Esophagus muscularis mucosa (tissue), 4 donors: ENCODE data around the gene ULK1. TPM values are rescaled to one million over a fixed set of nuclear protein-coding genes. Genes with fewer than 3 reads are reported as not detected.

ENCODE experiments used
- DNase-seq: peaks from one replicate; pipeline ENCODE4 v3.0.0-alpha.2; 2017; ENCODE audit errors: extremely low spot score
- H3K27ac ChIP-seq, 4 donors: fragments of 200-600 bp; sonication (generic); replicated peaks in 1 of 4; 1 replicate in 3 of 4; 2 replicates in 1 of 4; pipeline ENCODE4 v1.5.1; 2016 to 2019; ENCODE audit warnings: mild to moderate bottlenecking in 1 of 4
- H3K27me3 ChIP-seq, 4 donors: fragments of 200-600 bp; sonication (generic); one replicate each; pipeline versions ENCODE4 v1.5.1 to v1.6.0; 2016 to 2019
- H3K36me3 ChIP-seq, 4 donors: fragments of 200-600 bp; sonication (generic); one replicate each; pipeline ENCODE4 v1.5.1; 2016 to 2019
- H3K4me1 ChIP-seq, 4 donors: fragments of 200-600 bp; sonication (generic); one replicate each; pipeline ENCODE4 v1.5.1; 2016 to 2019
- H3K4me3 ChIP-seq, 4 donors: fragments of 200-600 bp; sonication (generic); 1 replicate in 2 of 4; 2 replicates in 2 of 4; pipeline ENCODE4 v1.5.1; 2016 to 2019; ENCODE audit warnings: mild to moderate bottlenecking in 4 of 4, moderate library complexity in 1 of 4
- H3K9me3 ChIP-seq, 4 donors: fragments of 200-600 bp; sonication (generic); 1 replicate in 3 of 4; 2 replicates in 1 of 4; pipeline ENCODE4 v1.5.1; 2016 to 2019
- EP300 ChIP-seq: sonication (generic); formaldehyde crosslinking; IDR thresholded peaks from one replicate; pipeline ENCODE4 v1.6.1; 2017; ENCODE audit warnings: antibody characterized with exemption
- POLR2A ChIP-seq: fragments of 450-650 bp; IDR thresholded peaks from one replicate; pipeline ENCODE4 v1.6.1; 2017; ENCODE audit warnings: antibody characterized with exemption, moderate library complexity, mild to moderate bottlenecking, low read depth
- POLR2AphosphoS5 ChIP-seq, 2 donors: sonication (generic); formaldehyde crosslinking; IDR thresholded peaks; one replicate each; pipeline ENCODE4 v1.6.1; 2017; ENCODE audit warnings: antibody characterized with exemption in 2 of 2
- WGBS: methylation state at CpG from one replicate; pipeline ENCODE4 v1.1.5; 2018; 5-methylcytosine and 5-hydroxymethylcytosine counted together
- intact Hi-C: fragments of 100-400 bp; cut with DNase I; formaldehyde crosslinking; loops from one replicate; pipeline ENCODE4 v1.15.1; 2023
- total RNA-seq, 4 donors: library from RNA; depleted of rRNA; stranded (reverse); fragments of >200 nt; gene quantifications; one replicate each; pipeline versions ENCODE4 v1.1.0 to v1.2.1, GENCODE V29; 2016
- TF ChIP-seq, protein P1 (sequence below), 3 experiments: fragments of 200-600 bp in 2 of 3; fragments of 450-650 bp in 1 of 3; sonication (generic) in 2 of 3; IDR thresholded peaks; one replicate each; pipeline ENCODE4 v1.5.1; 2017 to 2019; ENCODE audit warnings: antibody characterized with exemption in 3 of 3, mild to moderate bottlenecking in 2 of 3, moderate library complexity in 1 of 3

ULK1 gene
- total RNA-seq, 4 donors from 2014 or later: 18.4 to 37.5 (median 26.9) TPM

DNA sequence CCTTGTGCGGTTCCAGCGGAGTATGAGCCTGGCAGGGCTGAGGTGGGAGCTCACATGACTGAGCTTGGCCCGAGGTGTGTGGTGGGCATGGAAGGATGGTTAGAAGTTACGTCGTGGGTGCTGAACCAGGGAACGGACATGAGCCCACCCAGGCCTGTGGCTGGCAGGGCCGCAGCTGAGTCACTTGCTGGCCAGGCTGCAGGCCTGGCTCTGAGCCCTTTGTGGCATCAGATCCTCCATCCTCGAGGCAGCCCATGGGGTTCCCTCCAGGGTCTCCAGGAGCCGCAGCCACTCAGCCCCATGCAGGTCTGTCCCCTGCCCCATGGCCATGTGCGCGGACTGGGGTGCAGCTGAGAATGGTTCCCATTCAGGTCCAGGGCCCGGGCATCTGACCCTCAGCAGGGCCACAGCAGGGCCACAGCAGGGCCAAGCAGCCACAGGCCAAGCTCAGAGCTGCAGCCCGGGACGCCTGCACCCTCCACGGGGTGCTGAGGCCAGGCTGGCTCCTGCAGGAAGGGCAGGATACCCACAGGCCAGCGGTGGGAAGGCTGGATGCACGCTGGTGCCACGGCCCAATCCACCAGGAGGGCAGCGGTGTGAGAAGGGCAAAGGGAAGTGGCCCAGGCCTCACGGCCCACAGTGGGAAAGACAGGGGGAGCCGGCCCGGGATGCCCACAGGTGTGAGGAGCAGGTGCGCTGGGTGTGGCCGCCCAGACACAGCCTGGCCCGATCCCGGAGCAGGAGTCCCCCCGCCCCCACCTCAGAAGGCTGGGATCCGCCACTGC, 26.3 kb upstream of the ULK1 start:
- intact Hi-C loops: no loop called here
- H3K4me1 ChIP-seq: no peaks in the 10 kb centered on the region
- peaks cover 0 to 5% (median 0%) of the 10 kb centered on the region in 4 donors for H3K27me3 ChIP-seq
- TF ChIP-seq POLR2A (no peak), POLR2AphosphoS5 (IDR thresholded peaks at IDR 0.05) (no peak), EP300 (no peak)
- TF ChIP-seq, protein P1, sequence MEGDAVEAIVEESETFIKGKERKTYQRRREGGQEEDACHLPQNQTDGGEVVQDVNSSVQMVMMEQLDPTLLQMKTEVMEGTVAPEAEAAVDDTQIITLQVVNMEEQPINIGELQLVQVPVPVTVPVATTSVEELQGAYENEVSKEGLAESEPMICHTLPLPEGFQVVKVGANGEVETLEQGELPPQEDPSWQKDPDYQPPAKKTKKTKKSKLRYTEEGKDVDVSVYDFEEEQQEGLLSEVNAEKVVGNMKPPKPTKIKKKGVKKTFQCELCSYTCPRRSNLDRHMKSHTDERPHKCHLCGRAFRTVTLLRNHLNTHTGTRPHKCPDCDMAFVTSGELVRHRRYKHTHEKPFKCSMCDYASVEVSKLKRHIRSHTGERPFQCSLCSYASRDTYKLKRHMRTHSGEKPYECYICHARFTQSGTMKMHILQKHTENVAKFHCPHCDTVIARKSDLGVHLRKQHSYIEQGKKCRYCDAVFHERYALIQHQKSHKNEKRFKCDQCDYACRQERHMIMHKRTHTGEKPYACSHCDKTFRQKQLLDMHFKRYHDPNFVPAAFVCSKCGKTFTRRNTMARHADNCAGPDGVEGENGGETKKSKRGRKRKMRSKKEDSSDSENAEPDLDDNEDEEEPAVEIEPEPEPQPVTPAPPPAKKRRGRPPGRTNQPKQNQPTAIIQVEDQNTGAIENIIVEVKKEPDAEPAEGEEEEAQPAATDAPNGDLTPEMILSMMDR (IDR thresholded peaks at IDR 0.05): no peak
- no peaks in the 10 kb centered on the region for H3K9me3 ChIP-seq
- H3K36me3 ChIP-seq: no peaks in the 10 kb centered on the region
- 87% methylated on average over 10 of the region's 28 CpGs for WGBS
- no peak overlapping the region for H3K27ac ChIP-seq
- no peak overlapping the region for H3K4me3 ChIP-seq
- no peak for DNase-seq

GRCh38 chr12:131869871-131870418, 24.5 kb upstream of the ULK1 start:
- H3K27me3 ChIP-seq: no peaks in the 10 kb centered on the region
- no peaks in the 10 kb centered on the region for H3K4me1 ChIP-seq
- H3K4me3 ChIP-seq: no peak overlapping the region
- H3K9me3 ChIP-seq: no peaks in the 10 kb centered on the region
- WGBS: 66% methylated on average over 16 of the region's 16 CpGs
- DNase-seq: no peak
- no peak overlapping the region for H3K27ac ChIP-seq
- TF ChIP-seq, protein P1 (IDR thresholded peaks at IDR 0.05): no peak
- no peak for TF ChIP-seq EP300
- no peak for TF ChIP-seq POLR2A
- no peak for TF ChIP-seq POLR2AphosphoS5 (IDR thresholded peaks at IDR 0.05)
- H3K36me3 ChIP-seq: no peaks in the 10 kb centered on the region
- intact Hi-C loops: no loop called here

- no peaks in the 10 kb centered on the region for H3K27me3 ChIP-seq
- H3K9me3 ChIP-seq: no peaks in the 10 kb centered on the region
- H3K27ac ChIP-seq: no peak overlapping the region
- no peak overlapping the region for H3K4me3 ChIP-seq
- DNase-seq: no peak
- H3K36me3 ChIP-seq: no peaks in the 10 kb centered on the region
- TF ChIP-seq, protein P1 (IDR thresholded peaks at IDR 0.05): no peak
- no peak for TF ChIP-seq POLR2AphosphoS5 (IDR thresholded peaks at IDR 0.05)
- no peak for TF ChIP-seq POLR2A
- no peak for TF ChIP-seq EP300
- 87% methylated on average over 6 of the region's 6 CpGs for WGBS
- no peaks in the 10 kb centered on the region for H3K4me1 ChIP-seq
- intact Hi-C loops: no loop called here
Observed at GRCh38 chr12:131871677-131872076, 22.7 kb upstream of the ULK1 start.

DNA sequence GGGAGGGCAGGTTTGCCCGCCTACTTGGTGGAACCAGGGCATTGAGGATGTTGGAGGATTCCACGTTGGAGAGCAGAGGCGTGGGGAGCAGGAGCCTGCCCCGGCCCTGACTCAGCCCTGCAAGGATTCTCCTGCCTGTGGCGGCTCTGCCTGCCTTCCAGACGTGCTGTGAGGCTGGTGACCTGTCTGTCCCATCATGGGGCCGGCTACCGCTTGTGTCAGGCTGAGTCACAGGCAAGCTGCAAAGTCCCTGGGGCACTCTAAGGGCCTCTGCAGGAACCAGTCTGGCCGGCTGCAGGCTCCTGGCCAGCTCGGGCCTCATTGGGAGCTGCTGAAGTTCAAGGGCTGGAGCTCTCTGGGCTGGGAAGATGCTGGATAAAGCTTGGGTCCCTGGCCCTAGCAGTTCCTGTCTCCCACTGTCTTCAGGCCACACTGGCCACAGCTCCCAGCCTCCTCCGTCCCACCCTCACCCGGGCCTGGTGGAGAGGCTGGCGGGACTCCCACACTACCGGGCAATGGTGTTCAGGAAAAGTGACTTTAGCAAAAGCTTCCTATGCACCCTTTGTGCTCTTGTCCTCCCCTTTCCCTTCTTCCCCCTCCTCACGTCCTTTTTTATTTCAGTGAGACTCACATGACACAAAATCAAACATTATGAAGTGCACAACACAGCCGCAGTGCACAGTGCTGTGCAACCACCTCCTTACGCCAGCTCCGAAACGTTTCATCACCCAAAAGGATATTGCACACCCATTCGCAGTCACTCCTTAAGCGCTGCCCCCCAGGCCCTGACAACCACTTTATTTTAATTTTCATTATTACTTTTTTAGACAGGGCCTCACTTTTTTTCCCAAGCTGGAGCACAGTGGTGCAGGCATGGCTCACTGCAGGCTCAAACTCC, 22.0 kb upstream of the ULK1 start:
- no peaks in the 10 kb centered on the region for H3K27me3 ChIP-seq
- H3K9me3 ChIP-seq: no peaks in the 10 kb centered on the region
- H3K27ac ChIP-seq: no peak overlapping the region
- no peaks in the 10 kb centered on the region for H3K4me1 ChIP-seq
- no peak overlapping the region for H3K4me3 ChIP-seq
- no peaks in the 10 kb centered on the region for H3K36me3 ChIP-seq
- intact Hi-C loops: no loop called here
- TF ChIP-seq, protein P1 (IDR thresholded peaks at IDR 0.05): no peak
- TF ChIP-seq POLR2A (no peak), POLR2AphosphoS5 (IDR thresholded peaks at IDR 0.05) (no peak), EP300 (no peak)
- WGBS: 70% methylated on average over 18 of the region's 21 CpGs
- no peak for DNase-seq
